Esophagus (tissue), 2 donors: Measurements from ENCODE around the gene ANTXRL. TPM values are rescaled to one million over a fixed set of nuclear protein-coding genes. Genes with fewer than 3 reads are reported as not detected.
"Not testable (repeated sequence)": the region's sequence is repeated elsewhere in the genome, so short reads cannot be mapped to it uniquely, and the experiment has no call there.

Experiments
- H3K27ac ChIP-seq, 2 donors: one replicate each; pipeline ENCODE4 v1.5.1; 2013; ENCODE audit warnings: low read depth in 2 of 2, mild to moderate bottlenecking in 2 of 2, inconsistent platforms in 1 of 2, low read length in 1 of 2, moderate library complexity in 1 of 2
- H3K27me3 ChIP-seq, 2 donors: one replicate each; pipeline ENCODE4 v1.6.1; 2013; ENCODE audit warnings: low read length in 2 of 2, control low read depth in 1 of 2, mild to moderate bottlenecking in 1 of 2; ENCODE audit not compliant: insufficient read depth in 2 of 2, control insufficient read depth in 1 of 2
- H3K36me3 ChIP-seq, 2 donors: one replicate each; pipeline ENCODE4 v1.6.1; 2013; ENCODE audit warnings: low read length in 1 of 2; ENCODE audit not compliant: control insufficient read depth in 2 of 2, insufficient read depth in 2 of 2
- H3K4me1 ChIP-seq, 2 donors: one replicate each; pipeline ENCODE4 v1.6.1; 2013; ENCODE audit warnings: low read length in 1 of 2; ENCODE audit not compliant: control insufficient read depth in 2 of 2, insufficient read depth in 2 of 2
- H3K4me3 ChIP-seq, 2 donors: one replicate each; pipeline ENCODE4 v1.5.1; 2013; ENCODE audit warnings: low read length in 2 of 2, mild to moderate bottlenecking in 2 of 2, low read depth in 1 of 2, moderate library complexity in 1 of 2
- H3K9me3 ChIP-seq, 2 donors: one replicate each; pipeline ENCODE4 v1.6.1; 2013; ENCODE audit warnings: mild to moderate bottlenecking in 2 of 2, low read depth in 1 of 2, low read length in 1 of 2, moderate library complexity in 1 of 2; ENCODE audit not compliant: control insufficient read depth in 2 of 2, insufficient read depth in 1 of 2
- WGBS, 2 donors: extraction: QIAGEN DNeasy Blood & Tissue Kit; methylation state at CpG; one replicate each; pipeline ENCODE4 v1.1.7; 2013; 5-methylcytosine and 5-hydroxymethylcytosine counted together
- polyA plus RNA-seq, 2 donors: library from polyadenylated mRNA; stranded (reverse); fragments of 200-250 nt; gene quantifications; one replicate each; pipeline ENCODE4 v1.2.3, GENCODE V29; 2013
- donor health status: healthy with polysubstance abuse.
- donor health status: Bipolar disorder and iron deficiency.

ANTXRL gene
- polyA plus RNA-seq, 2 donors, result 0.12 TPM; not detected in 1

- 80 to 85% methylated on average over 21 of the region's 21 CpGs for WGBS, 2 donors
Observed at GRCh38 chr10:46266306-46266985, 20.4 kb upstream of the ANTXRL start.

GRCh38 chr10:46267132-46267985 lies 19.4 kb upstream of the ANTXRL start:
- WGBS, 2 donors, result 78 to 81% methylated on average over 10 of the region's 10 CpGs
- H3K4me1 ChIP-seq, result no peaks in the 10 kb centered on the region
- no peaks in the 10 kb centered on the region for H3K36me3 ChIP-seq
- no peak overlapping the region for H3K27ac ChIP-seq
- no peak overlapping the region for H3K4me3 ChIP-seq
- H3K9me3 ChIP-seq, result no peaks in the 10 kb centered on the region
- H3K27me3 ChIP-seq, result no peaks in the 10 kb centered on the region

More at GRCh38 chr10:46266306-46266985, 20.4 kb upstream of the ANTXRL start:
- Histone ChIP-seq H3K27me3 (no peaks in the 10 kb centered on the region), H3K27ac (no peak overlapping the region), H3K36me3 (no peaks in the 10 kb centered on the region), H3K4me3 (no peak overlapping the region), H3K9me3 (no peaks in the 10 kb centered on the region), H3K4me1 (no peaks in the 10 kb centered on the region)

GRCh38 chr10:46268076-46268881 lies 18.5 kb upstream of the ANTXRL start:
- WGBS, 2 donors, result 52 to 67% methylated on average over 10 of the region's 10 CpGs
- Histone ChIP-seq H3K27ac (no peak overlapping the region), H3K4me1 (no peaks in the 10 kb centered on the region), H3K4me3 (peak overlapping the region in 1 of 2 donors; percentile 33), H3K27me3 (no peaks in the 10 kb centered on the region), H3K36me3 (no peaks in the 10 kb centered on the region), H3K9me3 (no peaks in the 10 kb centered on the region)

GRCh38 chr10:46269554-46270053 lies 17.2 kb upstream of the ANTXRL start:
- WGBS, 2 donors, result 80 to 82% methylated on average over 3 of the region's 3 CpGs
- H3K4me3 ChIP-seq, H3K27me3 ChIP-seq, H3K36me3 ChIP-seq, H3K27ac ChIP-seq, H3K4me1 ChIP-seq, H3K9me3 ChIP-seq: not testable (repeated sequence)

GRCh38 chr10:46270086-46270811 lies 16.5 kb upstream of the ANTXRL start:
- Histone ChIP-seq H3K36me3 (no peaks in the 10 kb centered on the region), H3K4me1 (no peaks in the 10 kb centered on the region), H3K9me3 (no peaks in the 10 kb centered on the region), H3K27ac (no peak overlapping the region), H3K4me3 (no peak overlapping the region), H3K27me3 (no peaks in the 10 kb centered on the region)
- 74 to 85% methylated on average over 7 of the region's 7 CpGs for WGBS, 2 donors

GRCh38 chr10:46270963-46271530 lies 15.8 kb upstream of the ANTXRL start:
- not testable (repeated sequence) for H3K27ac ChIP-seq, H3K9me3 ChIP-seq, H3K4me1 ChIP-seq, H3K27me3 ChIP-seq, H3K4me3 ChIP-seq, H3K36me3 ChIP-seq
- WGBS, 2 donors, result 94 to 96% methylated on average over 7 of the region's 7 CpGs

GRCh38 chr10:46271795-46272499 lies 14.8 kb upstream of the ANTXRL start:
- 47 to 73% methylated on average over 2 to 4 of the region's 4 CpGs for WGBS, 2 donors
- not testable (repeated sequence) for H3K4me3 ChIP-seq

GRCh38 chr10:46272863-46273415 lies 13.9 kb upstream of the ANTXRL start:
- no peak overlapping the region for H3K4me3 ChIP-seq
- no peaks in the 10 kb centered on the region for H3K9me3 ChIP-seq
- H3K4me1 ChIP-seq, result no peaks in the 10 kb centered on the region
- H3K27ac ChIP-seq, result no peak overlapping the region
- no peaks in the 10 kb centered on the region for H3K27me3 ChIP-seq
- WGBS, 2 donors, result 65 to 69% methylated on average over 4 of the region's 4 CpGs
- H3K36me3 ChIP-seq, result no peaks in the 10 kb centered on the region

More at GRCh38 chr10:46271795-46272499, 14.8 kb upstream of the ANTXRL start:
- not testable (repeated sequence) for H3K36me3 ChIP-seq, H3K4me1 ChIP-seq, H3K9me3 ChIP-seq, H3K27me3 ChIP-seq, H3K27ac ChIP-seq
